NCI-H526 treated with DMSO at 0.1 percent for 48 hours (cell line): Measurements from ENCODE around the gene KLHL41.
A peak's percentile ranks its signal among the peaks of the same experiment; 100 is the strongest.

Experiments used
- DNase-seq: peaks from one replicate; lab custom pipeline; 2025; lab: John Stamatoyannopoulos, UW

Gene KLHL41

GRCh38 chr2:169509298-169509885 lies at the start of gene KLHL41:
KLHL41 (plus strand) TSS chr2:169509702; CDS start chr2:169509779, 77 bp downstream.
- DNase-seq = no peak

GRCh38 chr2:169461143-169461542 lies 48.4 kb upstream of the KLHL41 start:
- no peak for DNase-seq

DNA sequence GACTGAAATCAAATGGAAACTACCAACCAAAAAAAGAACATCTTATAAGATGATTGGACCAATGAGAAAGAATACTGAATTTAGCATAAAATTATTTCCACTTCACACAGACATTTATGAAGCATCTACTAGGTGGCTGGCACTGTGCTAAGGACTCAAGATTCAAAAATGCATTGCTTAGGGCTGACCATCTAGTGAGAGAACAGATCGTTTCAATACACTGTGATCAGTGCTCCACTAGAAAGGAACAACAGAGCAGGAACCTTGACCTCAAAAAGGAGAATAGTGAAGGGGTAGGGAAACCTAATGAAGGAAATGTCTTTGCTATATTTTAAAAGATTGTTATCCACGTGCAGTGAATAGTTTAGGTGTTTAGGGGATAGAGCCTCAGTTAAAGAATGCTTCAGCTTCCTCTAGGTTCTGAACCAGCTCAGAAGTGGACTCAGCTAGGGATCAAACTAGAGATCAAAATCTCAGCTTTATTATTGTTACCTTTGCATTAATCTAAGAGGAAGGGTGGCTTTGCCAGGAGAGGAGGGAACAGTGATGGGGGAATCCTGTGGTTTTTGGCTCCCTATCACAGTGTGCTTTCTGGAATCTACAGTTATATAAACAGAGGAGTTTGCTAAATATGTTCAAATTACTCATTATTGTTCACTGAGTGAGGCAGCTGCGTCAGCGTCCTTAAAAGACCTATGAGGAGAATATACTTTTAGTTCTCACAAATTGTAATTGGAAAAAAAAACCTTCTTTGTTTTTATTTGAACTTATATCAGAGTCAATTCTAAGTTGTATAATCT lies 46.4 kb upstream of the KLHL41 start:
- DNase-seq = no peak

DNA sequence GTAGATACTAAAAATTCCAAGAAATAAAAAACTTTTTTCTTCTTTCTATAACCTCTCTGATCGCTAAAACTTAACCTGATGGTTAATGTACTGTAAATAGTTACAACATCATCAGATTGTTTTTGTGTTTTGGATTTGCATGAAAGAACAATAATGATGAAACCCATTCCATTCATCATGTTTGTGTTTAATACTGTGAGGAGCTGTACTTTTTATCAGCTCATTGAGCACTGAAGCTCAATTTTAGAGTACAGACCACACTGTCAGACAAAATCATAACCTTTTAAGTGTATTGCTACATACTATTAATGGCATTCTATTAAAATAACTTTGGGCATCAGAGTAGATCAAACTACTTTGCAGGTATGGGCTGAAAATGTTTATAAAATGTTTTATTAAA lies 45.0 kb upstream of the KLHL41 start:
- no peak for DNase-seq

DNA sequence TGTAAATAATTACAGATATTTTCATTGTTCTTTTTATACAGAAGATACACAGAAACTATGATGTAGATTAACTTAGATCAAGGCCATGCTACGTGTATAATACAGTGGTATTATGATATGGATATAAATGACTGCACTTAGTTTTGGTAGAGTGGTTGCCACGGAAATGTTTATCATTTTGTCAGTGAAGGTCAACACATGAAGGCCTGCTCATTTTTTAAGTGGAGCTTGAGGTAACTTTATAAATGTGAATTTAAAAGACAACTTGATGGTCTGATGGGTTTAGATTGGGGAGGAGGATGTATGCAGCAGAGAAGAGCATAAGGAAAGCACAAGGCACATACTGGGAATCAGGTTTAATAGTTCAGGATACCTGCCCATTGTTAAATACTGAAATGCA lies 44.6 kb upstream of the KLHL41 start:
- DNase-seq = peak; percentile 19

DNA sequence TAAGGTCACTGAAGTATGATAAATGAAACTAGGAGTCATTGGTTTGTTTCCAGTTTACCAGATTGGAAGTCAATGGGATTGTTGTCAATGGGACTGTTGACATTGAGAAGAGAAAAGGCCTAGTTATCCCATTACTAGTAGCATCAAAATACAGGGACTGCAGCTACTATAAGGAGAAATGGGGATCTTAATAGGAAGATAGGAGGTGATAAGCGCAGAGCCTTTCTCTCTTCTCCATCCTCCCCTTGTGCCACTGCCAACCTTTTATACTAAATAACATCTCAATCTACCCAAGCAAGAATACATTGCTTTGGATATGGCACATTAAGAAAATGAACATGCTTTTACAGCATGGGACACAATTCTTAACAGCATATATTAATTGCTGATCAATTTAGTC lies 40.7 kb upstream of the KLHL41 start:
- no peak for DNase-seq

DNA sequence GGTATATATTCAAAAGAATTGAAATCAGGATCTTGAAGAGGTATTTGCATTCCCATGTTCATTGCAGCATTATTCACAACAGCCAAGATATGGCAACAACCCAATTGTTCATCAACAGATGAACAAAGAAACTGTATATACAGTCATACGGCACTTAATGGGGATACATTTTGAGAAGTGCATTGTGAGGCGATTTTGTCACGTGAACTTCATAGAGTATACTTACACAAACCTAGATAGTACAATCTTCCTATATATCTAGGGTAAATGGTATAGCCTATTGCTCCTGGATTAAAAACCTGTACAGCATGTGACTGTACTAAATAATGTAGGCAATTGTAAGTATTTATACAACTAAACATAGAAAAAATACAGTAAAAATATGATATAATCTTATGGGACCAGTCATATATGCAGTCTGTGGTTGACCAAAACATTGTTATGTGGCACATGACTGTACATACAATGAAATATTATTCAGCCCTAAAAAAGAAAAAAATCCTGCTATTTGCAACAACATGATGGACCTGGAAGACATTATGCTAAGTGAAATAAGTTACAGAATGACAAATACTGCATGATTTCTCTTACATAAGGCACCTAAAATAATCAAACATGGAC lies 39.4 kb upstream of the KLHL41 start:
- DNase-seq = no peak

DNA sequence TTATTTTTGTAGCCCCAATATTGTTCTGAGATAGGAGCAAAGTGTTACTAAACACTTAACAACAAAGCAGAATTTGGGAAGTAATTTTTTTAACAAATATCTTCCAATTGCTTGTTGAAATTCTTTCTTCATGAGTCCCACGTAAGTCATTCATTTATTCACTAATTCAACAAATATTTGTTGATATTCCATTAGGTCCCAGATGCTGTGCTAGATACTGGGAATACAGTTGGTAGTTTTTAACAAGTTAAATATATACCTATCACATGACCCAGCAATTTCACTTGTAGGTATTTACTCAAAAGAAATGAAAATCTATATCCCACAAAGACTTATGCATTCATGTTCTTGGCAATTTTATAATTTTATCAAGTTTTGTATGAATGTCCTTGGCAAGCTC lies 37.3 kb upstream of the KLHL41 start:
- DNase-seq = no peak

- DNase-seq = no peak
Observed at GRCh38 chr2:169476459-169476858, 33.0 kb upstream of the KLHL41 start.

- DNase-seq = no peak
Observed at GRCh38 chr2:169478339-169478738, 31.2 kb upstream of the KLHL41 start.

- DNase-seq = no peak
Observed at GRCh38 chr2:169478745-169479256, 30.7 kb upstream of the KLHL41 start.

DNA sequence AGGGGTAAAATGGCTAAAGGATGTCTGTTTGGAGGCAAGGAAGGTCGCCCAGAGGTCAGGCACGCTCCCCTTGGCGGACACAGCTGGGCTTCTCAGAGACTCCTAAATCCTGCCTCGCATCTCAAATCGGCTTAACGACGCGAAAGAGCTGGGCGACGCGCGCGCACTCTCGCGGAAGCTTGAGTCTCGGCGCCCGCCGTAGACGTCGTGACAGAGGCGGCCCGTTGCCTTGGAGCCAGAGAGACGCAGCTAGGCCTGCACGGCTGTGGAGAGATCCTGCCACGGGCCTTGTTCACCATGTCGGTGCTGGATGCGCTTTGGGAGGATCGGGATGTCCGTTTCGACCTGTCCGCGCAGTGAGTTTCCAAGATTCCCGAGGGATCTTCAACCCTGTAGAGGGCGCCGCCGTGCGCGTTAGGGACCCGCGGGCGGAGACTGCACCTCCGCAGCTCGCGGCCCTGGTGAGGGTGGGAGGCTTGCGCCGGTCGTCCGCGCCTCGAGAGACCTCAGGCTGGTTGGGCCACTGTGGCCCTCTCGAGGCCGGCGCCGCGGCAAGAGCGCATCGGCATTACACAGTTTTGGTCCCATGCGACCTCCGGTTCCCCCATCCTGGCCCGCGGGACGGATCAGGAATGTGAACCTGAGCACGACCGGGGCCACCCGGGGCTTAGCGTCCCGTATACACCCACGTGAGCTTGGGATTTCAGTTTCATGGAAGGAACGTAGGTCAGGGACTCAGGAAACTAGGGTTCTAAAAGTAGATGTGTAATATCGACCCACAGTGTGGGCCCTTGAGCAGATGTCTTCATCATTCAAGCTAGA lies 30.0 kb upstream of the KLHL41 start, which contains the start of gene BBS5:
Gene BBS5, plus strand, starts transcription at position 238 of the 822 bp plus-strand sequence. Its CDS starts 60 bp downstream, at position 298.
- peak; percentile 55 for DNase-seq

GRCh38 chr2:169480079-169480465 lies 29.4 kb upstream of the KLHL41 start:
- DNase-seq = no peak

DNA sequence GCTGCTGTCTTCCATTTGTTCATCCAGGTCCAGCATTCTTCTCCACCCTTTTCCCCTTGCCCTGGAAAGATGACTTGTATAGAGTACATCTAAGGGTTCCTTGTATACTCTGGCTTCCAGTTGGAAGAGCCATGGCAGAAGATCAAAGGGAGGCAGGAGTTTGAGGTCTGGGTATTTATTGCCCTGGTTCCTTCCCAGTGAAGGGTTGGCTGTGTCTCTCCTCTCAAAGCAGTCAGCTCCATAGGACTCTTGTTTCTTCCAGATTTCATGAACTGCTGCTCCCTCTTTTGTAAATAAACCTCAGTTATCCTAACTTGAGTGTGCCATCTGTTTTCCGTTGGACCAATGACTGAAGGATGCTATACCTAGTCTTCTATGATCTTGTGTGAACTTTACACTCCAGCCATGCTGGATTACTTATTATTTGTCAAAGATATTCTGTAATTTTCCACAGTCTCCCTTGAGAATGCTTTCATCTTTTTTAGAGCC lies 23.8 kb upstream of the KLHL41 start:
- no peak for DNase-seq

GRCh38 chr2:169486487-169486886 lies 23.0 kb upstream of the KLHL41 start:
- DNase-seq = no peak

DNA sequence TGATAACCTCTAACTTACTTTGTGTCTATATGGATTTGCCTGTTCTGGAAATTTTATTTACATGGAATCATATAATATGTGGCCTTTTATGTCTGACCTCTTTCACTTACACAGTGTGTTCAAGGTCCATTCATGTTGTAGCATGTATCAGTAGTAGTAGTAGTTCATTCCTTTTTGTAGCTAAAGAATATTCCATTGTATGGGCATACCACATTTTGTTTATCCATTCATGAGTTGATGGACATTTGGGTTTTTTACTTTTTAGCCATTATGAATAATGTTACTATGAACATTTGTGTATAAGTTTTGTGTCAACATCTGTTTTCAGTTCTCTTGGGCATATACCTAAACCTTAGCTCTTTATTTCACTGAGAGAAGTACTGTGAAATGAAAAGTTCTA lies 18.7 kb upstream of the KLHL41 start:
- DNase-seq = no peak

- DNase-seq = no peak
Observed at GRCh38 chr2:169491378-169491777, 18.1 kb upstream of the KLHL41 start.

DNA sequence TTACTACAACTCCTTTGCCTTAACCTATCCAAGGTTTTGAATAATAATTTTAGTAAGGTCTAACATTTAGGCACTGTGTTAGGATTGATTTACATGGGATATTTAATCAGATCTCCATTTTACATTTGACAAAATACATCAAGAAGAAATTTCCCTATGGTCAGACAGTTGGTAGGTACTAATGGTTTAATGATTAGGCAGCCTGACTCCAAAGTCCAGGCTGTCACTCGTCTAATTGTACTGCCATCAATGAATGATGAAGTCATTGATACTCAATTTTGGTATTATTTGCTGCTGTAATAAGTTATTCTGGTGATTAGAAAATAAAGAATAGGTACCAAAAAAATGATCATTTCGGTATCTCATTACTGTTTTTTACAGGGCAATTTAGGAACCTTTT lies 16.1 kb upstream of the KLHL41 start:
- peak; percentile 22 for DNase-seq

- no peak for DNase-seq
Observed at GRCh38 chr2:169495310-169495928, 14.1 kb upstream of the KLHL41 start.

DNA sequence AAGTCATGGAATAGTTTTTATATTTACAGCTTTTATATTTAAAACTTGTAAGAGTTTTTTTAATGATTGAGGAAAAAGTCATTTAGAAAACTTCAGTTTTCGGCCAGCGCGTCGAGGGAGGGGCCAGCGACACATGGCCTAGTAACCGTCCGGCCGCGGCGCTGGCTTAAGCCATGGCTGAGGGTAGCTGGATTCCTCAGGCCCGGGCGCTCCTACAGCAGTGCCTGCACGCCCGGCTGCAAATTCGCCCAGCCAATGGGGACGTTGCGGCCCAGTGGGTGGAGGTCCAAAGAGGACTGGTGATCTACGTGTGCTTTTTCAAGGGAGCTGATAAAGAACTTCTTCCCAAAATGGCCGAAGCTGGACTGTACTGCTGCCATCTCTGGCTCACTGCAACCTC lies 4.9 kb upstream of the KLHL41 start:
- DNase-seq = no peak

GRCh38 chr2:169507698-169508097 lies 1.8 kb upstream of the KLHL41 start:
- DNase-seq = no peak
